Measurements from ENCODE around the gene SPTLC1.
A peak's percentile ranks its signal among the peaks of the same experiment; 100 is the strongest.

GRCh38 chr9:92140074-92140753 is 25.0 kb upstream of the SPTLC1 start:
- TF ChIP-seq POLR2A (IDR thresholded peaks at IDR 0.05) (no peak), CTCF (IDR thresholded peaks at IDR 0.05) (peak; percentile 76 to 97 (median 94))
